ENCODE measurements around the gene TCF21. TPM values are rescaled to one million over a fixed set of nuclear protein-coding genes. Genes with fewer than 3 reads are reported as not detected.
A peak's percentile ranks its signal among the peaks of the same experiment; 100 is the strongest.

Gene TCF21
- total RNA-seq, result 10 to 100 TPM; 16.3 to 24.5 (median 21.3) TPM
- 10 to 100 TPM in 1 of 3 donors, 1 to 10 TPM in 2; 3.1 to 10.8 (median 6.0) TPM for polyA plus RNA-seq

DNA sequence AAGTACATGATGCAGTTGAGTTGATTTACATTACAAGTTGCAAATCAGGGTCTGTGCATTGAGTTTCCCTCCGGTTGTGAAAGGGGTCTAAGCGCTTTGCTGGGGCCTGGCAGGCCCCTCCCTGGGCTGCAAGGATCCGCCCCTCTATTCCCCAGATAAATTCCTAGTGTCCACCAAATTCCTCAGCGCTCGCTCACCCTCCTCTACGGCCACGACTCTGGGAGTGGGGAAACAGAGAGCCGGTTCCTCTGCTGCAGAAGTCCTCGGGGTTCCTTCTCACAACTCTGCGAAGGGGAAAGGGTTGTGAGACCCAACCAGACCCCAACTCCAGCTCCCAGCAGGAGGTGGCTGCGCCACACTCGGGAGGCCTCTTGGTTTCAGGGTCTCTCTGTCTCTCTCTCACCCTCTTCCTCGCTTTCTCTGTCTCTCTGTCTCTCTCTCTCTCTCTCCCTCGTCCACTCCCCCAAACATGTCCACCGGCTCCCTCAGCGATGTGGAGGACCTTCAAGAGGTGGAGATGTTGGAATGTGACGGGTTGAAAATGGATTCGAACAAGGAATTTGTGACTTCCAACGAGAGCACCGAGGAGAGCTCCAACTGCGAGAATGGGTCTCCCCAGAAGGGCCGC lies at the start of gene TCF21:
TCF21 (plus strand) TSS at position 185 of the 628 bp plus-strand sequence; CDS start at position 470, 285 bp downstream.
- Histone ChIP-seq H3K9me3 (no peaks in the 10 kb centered on the region), H3K4me3 (peak within 1 kb of the TSS; percentile 38 to 52 (median 44)), H3K27ac (peak within 1 kb of the TSS; percentile 75 to 93 (median 82)), H3K36me3 (no peaks in the 10 kb centered on the region), H3K4me1 (peaks cover 0 to 31% (median 16%) of the 10 kb centered on the region in 4 donors), H3K27me3 (peaks cover 38 to 65% (median 55%) of the 10 kb centered on the region in 3 donors)
- intact Hi-C loops (cut with DNase I), result loop anchor here (10.0 kb wide), 1 partner anchor 124 kb away; no protein-coding TSS in a partner anchor
- TF ChIP-seq POLR2A (IDR thresholded peaks at IDR 0.05), result peak; percentile 42 to 48
- TF ChIP-seq POLR2AphosphoS5 (IDR thresholded peaks at IDR 0.05), result peak; percentile 70 to 90 (median 86)
- TF ChIP-seq EP300 (IDR thresholded peaks at IDR 0.05), result no peak
- DNase-seq, result peak; percentile 88
- WGBS, 2 donors, result 15 to 31% methylated on average over 22 of the region's 22 CpGs

- no peak overlapping the region for H3K4me3 ChIP-seq
- intact Hi-C loops (cut with DNase I), result no loop called here
- H3K9me3 ChIP-seq, result no peaks in the 10 kb centered on the region
- TF ChIP-seq POLR2A (IDR thresholded peaks at IDR 0.05), result no peak
- no peak for TF ChIP-seq POLR2AphosphoS5 (IDR thresholded peaks at IDR 0.05)
- peaks cover 0 to 4% (median 0%) of the 10 kb centered on the region in 4 donors for H3K4me1 ChIP-seq
- WGBS, 2 donors, result 41 to 59% methylated on average over 3 of the region's 3 CpGs
- no peak for DNase-seq
- peaks cover 0 to 27% (median 4%) of the 10 kb centered on the region in 3 donors for H3K27me3 ChIP-seq
- H3K36me3 ChIP-seq, result no peaks in the 10 kb centered on the region
- H3K27ac ChIP-seq, result no peak overlapping the region
Observed at GRCh38 chr6:133841176-133841575, 47.7 kb upstream of the TCF21 start.

GRCh38 chr6:133843098-133843497 lies 45.8 kb upstream of the TCF21 start:
- DNase-seq, result no peak
- intact Hi-C loops (cut with DNase I), result no loop called here
- Histone ChIP-seq H3K4me1 (peaks cover 0 to under 1% (median 0%) of the 10 kb centered on the region in 4 donors), H3K4me3 (no peak overlapping the region), H3K27ac (no peak overlapping the region), H3K27me3 (peaks cover 0 to 19% (median under 1%) of the 10 kb centered on the region in 3 donors), H3K36me3 (no peaks in the 10 kb centered on the region), H3K9me3 (no peaks in the 10 kb centered on the region)
- 85 to 96% methylated on average over 2 of the region's 2 CpGs for whole genome bisulfite sequencing, 2 donors
- TF ChIP-seq POLR2AphosphoS5 (IDR thresholded peaks at IDR 0.05) (no peak), EP300 (IDR thresholded peaks at IDR 0.05) (no peak), POLR2A (IDR thresholded peaks at IDR 0.05) (no peak)
- TF ChIP-seq, protein P1, sequence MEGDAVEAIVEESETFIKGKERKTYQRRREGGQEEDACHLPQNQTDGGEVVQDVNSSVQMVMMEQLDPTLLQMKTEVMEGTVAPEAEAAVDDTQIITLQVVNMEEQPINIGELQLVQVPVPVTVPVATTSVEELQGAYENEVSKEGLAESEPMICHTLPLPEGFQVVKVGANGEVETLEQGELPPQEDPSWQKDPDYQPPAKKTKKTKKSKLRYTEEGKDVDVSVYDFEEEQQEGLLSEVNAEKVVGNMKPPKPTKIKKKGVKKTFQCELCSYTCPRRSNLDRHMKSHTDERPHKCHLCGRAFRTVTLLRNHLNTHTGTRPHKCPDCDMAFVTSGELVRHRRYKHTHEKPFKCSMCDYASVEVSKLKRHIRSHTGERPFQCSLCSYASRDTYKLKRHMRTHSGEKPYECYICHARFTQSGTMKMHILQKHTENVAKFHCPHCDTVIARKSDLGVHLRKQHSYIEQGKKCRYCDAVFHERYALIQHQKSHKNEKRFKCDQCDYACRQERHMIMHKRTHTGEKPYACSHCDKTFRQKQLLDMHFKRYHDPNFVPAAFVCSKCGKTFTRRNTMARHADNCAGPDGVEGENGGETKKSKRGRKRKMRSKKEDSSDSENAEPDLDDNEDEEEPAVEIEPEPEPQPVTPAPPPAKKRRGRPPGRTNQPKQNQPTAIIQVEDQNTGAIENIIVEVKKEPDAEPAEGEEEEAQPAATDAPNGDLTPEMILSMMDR (IDR thresholded peaks at IDR 0.05), result no peak

DNA sequence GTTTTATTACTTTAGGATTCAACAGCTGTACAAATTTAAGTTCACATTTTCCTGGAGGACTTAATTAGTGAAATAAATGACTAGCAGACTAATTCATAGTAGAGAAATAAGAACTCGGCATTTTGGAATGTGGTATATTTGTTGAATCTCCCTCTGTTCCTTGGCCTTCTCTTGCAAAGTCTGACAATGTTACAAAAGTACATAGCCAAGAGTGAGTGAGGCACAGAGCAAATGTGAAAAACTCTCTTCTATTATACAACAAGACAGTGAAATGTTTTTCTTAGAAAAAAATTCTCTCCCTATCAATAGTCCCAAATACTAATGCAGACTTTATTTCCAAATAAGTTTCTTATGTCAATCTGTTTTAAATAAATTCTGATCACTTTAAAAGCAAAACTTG lies 44.2 kb upstream of the TCF21 start:
- no peaks in the 10 kb centered on the region for H3K4me1 ChIP-seq
- TF ChIP-seq POLR2AphosphoS5 (IDR thresholded peaks at IDR 0.05), result no peak
- TF ChIP-seq, protein P1 (IDR thresholded peaks at IDR 0.05), result no peak
- TF ChIP-seq POLR2A (IDR thresholded peaks at IDR 0.05), result no peak
- no peak for TF ChIP-seq EP300 (IDR thresholded peaks at IDR 0.05)
- WGBS, 2 donors, result 40 to 79% methylated on average over 1 of the region's 1 CpG
- H3K9me3 ChIP-seq, result no peaks in the 10 kb centered on the region
- H3K27ac ChIP-seq, result no peak overlapping the region
- no peaks in the 10 kb centered on the region for H3K36me3 ChIP-seq
- H3K4me3 ChIP-seq, result no peak overlapping the region
- intact Hi-C loops (cut with DNase I), result no loop called here
- no peak for DNase-seq
- H3K27me3 ChIP-seq, result peaks cover 0 to 4% (median 0%) of the 10 kb centered on the region in 3 donors

DNA sequence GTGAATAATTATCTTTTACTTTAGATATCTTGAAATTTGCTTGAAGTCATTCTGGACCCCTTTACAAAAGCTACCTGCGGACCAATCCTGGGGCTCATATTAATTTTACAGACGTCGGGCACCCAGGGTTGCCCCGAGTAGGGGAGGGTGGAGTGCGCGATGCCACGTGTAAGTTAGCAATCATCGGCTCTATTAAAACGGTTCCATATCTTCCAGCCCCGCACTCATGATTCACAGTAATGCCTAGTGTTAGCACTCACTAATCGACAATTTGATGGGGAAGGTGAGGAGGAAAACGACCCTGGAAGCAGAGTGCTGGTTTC lies 34.9 kb upstream of the TCF21 start:
- H3K4me3 ChIP-seq, result no peak overlapping the region
- DNase-seq, result no peak
- no peak overlapping the region for H3K27ac ChIP-seq
- WGBS, 2 donors, result 24 to 26% methylated on average over 12 of the region's 12 CpGs
- no peaks in the 10 kb centered on the region for H3K4me1 ChIP-seq
- no peaks in the 10 kb centered on the region for H3K36me3 ChIP-seq
- intact Hi-C loops (cut with DNase I), result no loop called here
- no peaks in the 10 kb centered on the region for H3K9me3 ChIP-seq
- TF ChIP-seq, protein P1 (IDR thresholded peaks at IDR 0.05), result no peak
- TF ChIP-seq POLR2A (IDR thresholded peaks at IDR 0.05), result no peak
- no peak for TF ChIP-seq EP300 (IDR thresholded peaks at IDR 0.05)
- TF ChIP-seq POLR2AphosphoS5 (IDR thresholded peaks at IDR 0.05), result no peak
- H3K27me3 ChIP-seq, result peaks cover 2 to 43% (median 6%) of the 10 kb centered on the region in 3 donors

Measured in sigmoid colon (tissue), 7 donors.